GM12878 (cell line): ENCODE results near the gene SPPL2B. TPM values are rescaled to one million over a fixed set of nuclear protein-coding genes. Genes with fewer than 3 reads are reported as not detected.

ENCODE experiments used
- CHD4 ChIP-seq: fragments of 200-600 bp; sonication (generic); IDR thresholded peaks from 2 replicates; pipeline ENCODE4 v1.6.1; 2016; ENCODE audit warnings: mild to moderate bottlenecking
- POLR2AphosphoS5 ChIP-seq: IDR thresholded peaks from 2 replicates; pipeline ENCODE4 v1.6.1; 2011; ENCODE audit warnings: mild to moderate bottlenecking, low read length, inconsistent platforms
- RELB ChIP-seq: fragments of 450-650 bp; IDR thresholded peaks from 2 replicates; pipeline ENCODE4 v1.6.1; 2017; ENCODE audit warnings: low read depth, mild to moderate bottlenecking, moderate library complexity
- SRF ChIP-seq, 2 experiments: IDR thresholded peaks; 2 replicates each; pipeline ENCODE4 v1.6.1; 2011; ENCODE audit warnings: low read depth in 2 of 2, low read length in 2 of 2, mild to moderate bottlenecking in 1 of 2, moderate library complexity in 1 of 2
- USF1 ChIP-seq: IDR thresholded peaks from 2 replicates; pipeline ENCODE4 v1.6.1; 2011; ENCODE audit warnings: borderline replicate concordance, low read depth, mild to moderate bottlenecking, moderate library complexity, mixed read lengths, low read length; ENCODE audit not compliant: insufficient read depth; ENCODE audit errors: extremely low read length
- polyA plus RNA-seq, 11 experiments: library from polyadenylated mRNA; depleted of rRNA in 4 of 11; unstranded in 6 of 11; stranded (reverse) in 5 of 11; fragments of >200 nt; fragmentation: Nextera tagmentation in 4 of 11; fragmentation: Illumina TruSeq in 1 of 11; extraction: Ambion mirVana in 4 of 11; extraction: Trizol in 1 of 11; gene quantifications; 1 replicate in 1 of 11; 2 replicates in 10 of 11; pipeline versions ENCODE4 v1.2.1 to v1.2.3, GENCODE V29; 2011 to 2016; ENCODE audit warnings: inconsistent platforms in 2 of 11, missing spikeins in 2 of 11, low read depth in 1 of 11
- total RNA-seq, 4 experiments: library from RNA; depleted of rRNA in 3 of 4; stranded (reverse); fragments of >200 nt in 3 of 4; fragmentation: Illumina TruSeq in 1 of 4; extraction: Trizol in 1 of 4; gene quantifications; 2 replicates each; pipeline versions ENCODE4 v1.2.1 to v1.2.3, GENCODE V29; 2013 to 2021
- TF ChIP-seq, protein P1 (sequence below): IDR thresholded peaks from 2 replicates; pipeline ENCODE4 v1.6.1; 2011; ENCODE audit warnings: mild to moderate bottlenecking, low read depth, low read length, moderate library complexity; ENCODE audit not compliant: insufficient replicate concordance
- TF ChIP-seq, protein P2 (sequence below): fragments of 450-650 bp; IDR thresholded peaks from 2 replicates; pipeline ENCODE4 v1.6.1; 2016; ENCODE audit warnings: mild to moderate bottlenecking

Gene SPPL2B
- total and polyA plus RNA-seq, 10 of the 15 experiments (the other 5 are each of a cell fraction or from before 2014, with no cell fraction given): 0.29 to 56.5 (median 18.3) TPM

GRCh38 chr19:2372076-2372612 lies 43.7 kb downstream of the SPPL2B start (continued):
- no peak for TF ChIP-seq RELB
- TF ChIP-seq, protein P1, sequence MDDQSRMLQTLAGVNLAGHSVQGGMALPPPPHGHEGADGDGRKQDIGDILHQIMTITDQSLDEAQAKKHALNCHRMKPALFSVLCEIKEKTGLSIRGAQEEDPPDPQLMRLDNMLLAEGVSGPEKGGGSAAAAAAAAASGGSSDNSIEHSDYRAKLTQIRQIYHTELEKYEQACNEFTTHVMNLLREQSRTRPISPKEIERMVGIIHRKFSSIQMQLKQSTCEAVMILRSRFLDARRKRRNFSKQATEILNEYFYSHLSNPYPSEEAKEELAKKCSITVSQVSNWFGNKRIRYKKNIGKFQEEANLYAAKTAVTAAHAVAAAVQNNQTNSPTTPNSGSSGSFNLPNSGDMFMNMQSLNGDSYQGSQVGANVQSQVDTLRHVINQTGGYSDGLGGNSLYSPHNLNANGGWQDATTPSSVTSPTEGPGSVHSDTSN: no peak
- no peak for TF ChIP-seq CHD4
- TF ChIP-seq POLR2AphosphoS5: no peak
- TF ChIP-seq SRF (IDR thresholded peaks at IDR 0.05; ENCODE audit: low read depth in 2 of 2, low read length in 2 of 2): no peak
- no peak for TF ChIP-seq USF1
- TF ChIP-seq, protein P2, sequence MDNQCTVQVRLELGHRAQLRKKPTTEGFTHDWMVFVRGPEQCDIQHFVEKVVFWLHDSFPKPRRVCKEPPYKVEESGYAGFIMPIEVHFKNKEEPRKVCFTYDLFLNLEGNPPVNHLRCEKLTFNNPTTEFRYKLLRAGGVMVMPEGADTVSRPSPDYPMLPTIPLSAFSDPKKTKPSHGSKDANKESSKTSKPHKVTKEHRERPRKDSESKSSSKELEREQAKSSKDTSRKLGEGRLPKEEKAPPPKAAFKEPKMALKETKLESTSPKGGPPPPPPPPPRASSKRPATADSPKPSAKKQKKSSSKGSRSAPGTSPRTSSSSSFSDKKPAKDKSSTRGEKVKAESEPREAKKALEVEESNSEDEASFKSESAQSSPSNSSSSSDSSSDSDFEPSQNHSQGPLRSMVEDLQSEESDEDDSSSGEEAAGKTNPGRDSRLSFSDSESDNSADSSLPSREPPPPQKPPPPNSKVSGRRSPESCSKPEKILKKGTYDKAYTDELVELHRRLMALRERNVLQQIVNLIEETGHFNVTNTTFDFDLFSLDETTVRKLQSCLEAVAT: no peak
